ENCODE data around the gene NANS.

Gene NANS

GRCh38 chr9:98031935-98032334, 24.6 kb upstream of the NANS start:
- H3K4me3 ChIP-seq (IDR thresholded peaks at IDR 0.05; ENCODE audit: insufficient read depth, low read depth, low read length): no peak overlapping the region
- no peak overlapping the region for H3K27ac ChIP-seq
- TF ChIP-seq CTCF (conservative IDR thresholded peaks at IDR 0.05; ENCODE audit: low read depth, low read length): no peak

GRCh38 chr9:98034593-98035546, 21.7 kb upstream of the NANS start:
- Histone ChIP-seq H3K27ac (no peak overlapping the region), H4K20me1 (ENCODE audit: insufficient read depth) (no peaks in the 10 kb centered on the region), H3K79me2 (ENCODE audit: insufficient read depth, low read depth) (no peaks in the 10 kb centered on the region), H2AFZ (ENCODE audit: low read depth) (peak overlapping the region; percentile 43), H3K27me3 (ENCODE audit: insufficient read depth, low read depth) (no peaks in the 10 kb centered on the region), H3K4me2 (peak overlapping the region; percentile 31), H3K4me3 (IDR thresholded peaks at IDR 0.05; ENCODE audit: insufficient read depth, low read depth, low read length) (no peak overlapping the region), H3K4me1 (ENCODE audit: low read depth, poor library complexity, severe bottlenecking) (no peaks in the 10 kb centered on the region), H3K36me3 (ENCODE audit: insufficient read depth) (no peaks in the 10 kb centered on the region), H3K9ac (no peak overlapping the region)
- peak; percentile 89 for TF ChIP-seq CTCF (conservative IDR thresholded peaks at IDR 0.05; ENCODE audit: low read depth, low read length)

More at GRCh38 chr9:98031935-98032334, 24.6 kb upstream of the NANS start:
- Histone ChIP-seq H3K4me1 (ENCODE audit: low read depth, poor library complexity, severe bottlenecking) (no peaks in the 10 kb centered on the region), H2AFZ (ENCODE audit: low read depth) (no peak overlapping the region), H3K4me2 (no peak overlapping the region), H3K79me2 (ENCODE audit: insufficient read depth, low read depth) (no peaks in the 10 kb centered on the region), H4K20me1 (ENCODE audit: insufficient read depth) (no peaks in the 10 kb centered on the region), H3K36me3 (ENCODE audit: insufficient read depth) (no peaks in the 10 kb centered on the region), H3K27me3 (ENCODE audit: insufficient read depth, low read depth) (no peaks in the 10 kb centered on the region), H3K9ac (no peak overlapping the region)

GRCh38 chr9:98037357-98037756, 19.2 kb upstream of the NANS start:
- Histone ChIP-seq H3K4me3 (IDR thresholded peaks at IDR 0.05; ENCODE audit: insufficient read depth, low read depth, low read length) (no peak overlapping the region), H3K79me2 (ENCODE audit: insufficient read depth, low read depth) (no peaks in the 10 kb centered on the region), H3K36me3 (ENCODE audit: insufficient read depth) (no peaks in the 10 kb centered on the region), H2AFZ (ENCODE audit: low read depth) (no peak overlapping the region), H3K9ac (no peak overlapping the region), H3K27me3 (ENCODE audit: insufficient read depth, low read depth) (no peaks in the 10 kb centered on the region), H3K4me1 (ENCODE audit: low read depth, poor library complexity, severe bottlenecking) (no peaks in the 10 kb centered on the region), H3K4me2 (no peak overlapping the region), H3K27ac (no peak overlapping the region), H4K20me1 (ENCODE audit: insufficient read depth) (no peaks in the 10 kb centered on the region)
- no peak for TF ChIP-seq CTCF (conservative IDR thresholded peaks at IDR 0.05; ENCODE audit: low read depth, low read length)

- Histone ChIP-seq H3K4me2 (no peak overlapping the region), H3K27ac (no peak overlapping the region), H3K79me2 (ENCODE audit: insufficient read depth, low read depth) (no peaks in the 10 kb centered on the region), H2AFZ (ENCODE audit: low read depth) (no peak overlapping the region), H3K4me3 (IDR thresholded peaks at IDR 0.05; ENCODE audit: insufficient read depth, low read depth, low read length) (no peak overlapping the region), H3K36me3 (ENCODE audit: insufficient read depth) (no peaks in the 10 kb centered on the region), H3K9ac (no peak overlapping the region), H3K27me3 (ENCODE audit: insufficient read depth, low read depth) (no peaks in the 10 kb centered on the region), H4K20me1 (ENCODE audit: insufficient read depth) (no peaks in the 10 kb centered on the region), H3K4me1 (ENCODE audit: low read depth, poor library complexity, severe bottlenecking) (no peaks in the 10 kb centered on the region)
- no peak for TF ChIP-seq CTCF (conservative IDR thresholded peaks at IDR 0.05; ENCODE audit: low read depth, low read length)
Measured at GRCh38 chr9:98038958-98039357, 17.6 kb upstream of the NANS start.
